ENCODE measurements around the gene IFIT1.

GRCh38 chr10:89450901-89451300, 58.5 kb downstream of the IFIT1 start:
- TF ChIP-seq CTCF (IDR thresholded peaks at IDR 0.05; ENCODE audit: low read length), result no peak
- no peak for TF ChIP-seq EZH2 (IDR thresholded peaks at IDR 0.05; ENCODE audit: borderline replicate concordance, low read length)
